HG02588 (cell line): ENCODE results near the gene TMEM273.

Source experiments
- ATAC-seq: cut with Tn5 transposase; IDR thresholded peaks from one replicate; pipeline ENCODE4 v1.9.1; 2021; ENCODE audit warnings: mild to moderate bottlenecking, moderate library complexity; ENCODE audit not compliant: unreplicated experiment

The TMEM273 gene

GRCh38 chr10:49149881-49150280 is 38.3 kb downstream of the TMEM273 start:
- ATAC-seq = no peak

- no peak for ATAC-seq
Measured at GRCh38 chr10:49144058-49144720, 44.0 kb downstream of the TMEM273 start.

- no peak for ATAC-seq
Measured at GRCh38 chr10:49143249-49143648, 44.9 kb downstream of the TMEM273 start.

GRCh38 chr10:49141541-49142332 is 46.5 kb downstream of the TMEM273 start:
- peak; percentile 76 for ATAC-seq

- no peak for ATAC-seq
Measured at GRCh38 chr10:49140304-49141177, 47.6 kb downstream of the TMEM273 start.

- no peak for ATAC-seq
Measured at GRCh38 chr10:49139846-49140195, 48.4 kb downstream of the TMEM273 start.

GRCh38 chr10:49139028-49139845 is 49.0 kb downstream of the TMEM273 start:
- ATAC-seq = no peak

- no peak for ATAC-seq
Measured at GRCh38 chr10:49138361-49138891, 49.8 kb downstream of the TMEM273 start.

GRCh38 chr10:49136525-49136924 is 51.7 kb downstream of the TMEM273 start:
- no peak for ATAC-seq

GRCh38 chr10:49135575-49136313 is 52.4 kb downstream of the TMEM273 start:
- ATAC-seq = no peak

- ATAC-seq = no peak
Measured at GRCh38 chr10:49134327-49134726, 53.9 kb downstream of the TMEM273 start.

- ATAC-seq = no peak
Measured at GRCh38 chr10:49133706-49134248, 54.4 kb downstream of the TMEM273 start, which contains the start of gene FAM170B. Gene FAM170B (minus strand): TSS chr10:49134021. CDS start chr10:49133918, 103 bp downstream.

GRCh38 chr10:49132362-49132737 is 55.8 kb downstream of the TMEM273 start:
- no peak for ATAC-seq

- no peak for ATAC-seq
Measured at GRCh38 chr10:49131507-49132361, 56.5 kb downstream of the TMEM273 start.

GRCh38 chr10:49129376-49129775 is 58.8 kb downstream of the TMEM273 start:
- no peak for ATAC-seq

GRCh38 chr10:49128854-49129253 is 59.3 kb downstream of the TMEM273 start:
- ATAC-seq = no peak

GRCh38 chr10:49123981-49124950 is 63.9 kb downstream of the TMEM273 start:
- no peak for ATAC-seq
